HG03060 (cell line): Measurements from ENCODE around the gene PCGF2.

ENCODE experiments used
- ATAC-seq: cut with Tn5 transposase; IDR thresholded peaks from one replicate; pipeline ENCODE4 v1.9.1; 2021; ENCODE audit warnings: low read depth, moderate number of reproducible peaks; ENCODE audit not compliant: unreplicated experiment

PCGF2 gene

GRCh38 chr17:38719943-38720641 lies 28.0 kb downstream of the PCGF2 start:
- ATAC-seq = no peak

- no peak for ATAC-seq
Observed at GRCh38 chr17:38719289-38719942, 28.7 kb downstream of the PCGF2 start.

DNA sequence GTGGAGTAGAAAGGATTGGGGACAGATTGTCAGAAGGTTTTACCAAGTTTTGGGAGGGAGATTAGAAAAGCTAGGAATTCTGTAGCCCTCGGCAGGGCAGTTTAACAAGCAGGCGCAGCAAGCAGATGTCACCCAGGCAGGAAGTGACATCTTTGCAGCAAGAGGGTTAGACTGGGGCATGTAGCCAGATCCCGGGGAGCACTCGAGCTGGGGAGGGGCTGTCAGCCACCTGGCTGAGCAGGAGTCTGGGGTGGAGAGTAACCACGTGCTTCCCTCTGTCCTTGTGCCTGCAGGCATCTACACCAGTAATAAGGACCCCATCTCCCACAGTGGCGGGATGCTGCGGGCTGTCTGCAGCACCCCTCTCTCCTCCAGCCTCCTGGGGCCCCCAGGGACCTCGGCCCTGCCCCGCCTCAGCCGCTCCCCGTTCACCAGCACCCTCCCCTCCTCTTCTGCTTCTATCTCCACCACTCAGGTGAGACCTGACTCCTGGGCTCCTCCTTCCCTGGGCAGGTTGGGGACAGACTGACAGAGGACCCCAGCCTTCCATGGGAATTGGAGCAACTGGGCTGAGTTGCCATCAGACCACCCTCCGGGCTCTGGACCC lies 30.9 kb downstream of the PCGF2 start:
- no peak for ATAC-seq

- ATAC-seq = no peak
Observed at GRCh38 chr17:38716368-38717005, 31.6 kb downstream of the PCGF2 start.

- ATAC-seq = no peak
Observed at GRCh38 chr17:38715216-38715943, 32.8 kb downstream of the PCGF2 start.

GRCh38 chr17:38713456-38714075 lies 34.6 kb downstream of the PCGF2 start:
- ATAC-seq = no peak

GRCh38 chr17:38712593-38712992 lies 35.5 kb downstream of the PCGF2 start:
- no peak for ATAC-seq

GRCh38 chr17:38711792-38712571 lies 36.2 kb downstream of the PCGF2 start:
- ATAC-seq = no peak

GRCh38 chr17:38710985-38711384 lies 37.2 kb downstream of the PCGF2 start:
- ATAC-seq = no peak

GRCh38 chr17:38710604-38710962 lies 37.6 kb downstream of the PCGF2 start:
- no peak for ATAC-seq

GRCh38 chr17:38709864-38710603 lies 38.1 kb downstream of the PCGF2 start:
- ATAC-seq = no peak

- no peak for ATAC-seq
Observed at GRCh38 chr17:38709104-38709820, 38.9 kb downstream of the PCGF2 start.

DNA sequence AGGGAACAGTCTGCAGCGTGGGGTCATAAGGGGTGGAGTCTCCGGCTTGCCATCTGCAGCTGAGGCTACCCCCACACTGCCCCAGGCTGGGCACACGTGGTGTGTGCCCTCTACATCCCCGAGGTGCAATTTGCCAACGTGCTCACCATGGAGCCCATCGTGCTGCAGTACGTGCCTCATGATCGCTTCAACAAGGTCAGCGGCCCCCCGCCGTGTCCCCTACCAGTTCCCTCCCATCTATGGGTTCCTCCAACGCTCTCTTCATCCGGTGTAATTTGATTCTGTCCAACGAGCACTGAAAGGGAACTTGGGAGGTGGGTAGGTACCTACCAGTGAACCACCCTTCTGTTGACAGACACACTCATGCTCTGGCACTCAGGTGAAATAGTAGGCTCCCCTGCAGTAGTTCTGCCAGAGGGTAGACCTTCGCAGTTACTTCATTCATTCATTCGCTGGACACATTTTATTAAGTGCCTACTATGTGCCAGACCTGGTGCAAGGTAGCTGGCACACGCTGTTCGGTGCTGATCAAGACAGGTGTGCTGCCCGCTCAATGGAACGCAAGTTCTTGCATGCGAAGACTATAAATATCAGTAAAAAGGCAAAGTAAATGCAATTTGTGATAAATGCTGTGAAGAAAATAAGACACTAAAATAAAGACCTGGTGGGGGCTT lies 40.3 kb downstream of the PCGF2 start:
- no peak for ATAC-seq

DNA sequence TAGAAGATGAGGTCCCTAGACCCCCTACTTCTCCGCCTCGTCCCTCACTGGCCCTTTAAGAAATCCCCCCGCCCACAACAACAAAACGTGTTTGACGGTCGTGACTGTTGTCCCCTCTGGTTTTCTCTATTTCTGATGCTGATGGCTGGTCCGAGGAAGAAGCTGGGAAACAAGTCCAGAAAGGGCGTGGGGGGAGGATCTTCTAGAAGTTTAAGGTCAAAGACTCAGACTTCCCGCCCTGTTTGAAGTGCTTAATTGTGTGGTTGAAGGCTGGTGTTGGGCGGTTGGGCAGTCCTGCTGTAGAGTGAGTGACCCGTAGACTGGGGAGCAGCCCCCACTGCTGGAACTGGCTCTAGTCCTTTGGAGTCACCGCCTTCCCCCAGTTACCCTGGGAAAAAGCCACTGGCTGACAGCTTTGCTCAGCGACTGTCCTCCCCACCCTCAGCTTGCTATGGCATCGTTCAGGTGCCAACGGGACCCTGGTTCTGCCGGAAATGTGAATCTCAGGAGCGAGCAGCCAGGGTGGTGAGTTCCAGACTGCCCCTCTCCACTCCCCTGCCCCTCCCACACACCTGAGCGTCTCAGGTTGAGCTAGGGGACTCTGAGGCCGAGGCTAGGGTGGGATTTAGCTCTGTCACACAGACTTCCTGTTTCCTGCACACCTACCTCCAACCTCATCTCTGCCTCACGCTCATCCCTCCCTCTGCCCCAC lies 41.5 kb downstream of the PCGF2 start:
- ATAC-seq = no peak

DNA sequence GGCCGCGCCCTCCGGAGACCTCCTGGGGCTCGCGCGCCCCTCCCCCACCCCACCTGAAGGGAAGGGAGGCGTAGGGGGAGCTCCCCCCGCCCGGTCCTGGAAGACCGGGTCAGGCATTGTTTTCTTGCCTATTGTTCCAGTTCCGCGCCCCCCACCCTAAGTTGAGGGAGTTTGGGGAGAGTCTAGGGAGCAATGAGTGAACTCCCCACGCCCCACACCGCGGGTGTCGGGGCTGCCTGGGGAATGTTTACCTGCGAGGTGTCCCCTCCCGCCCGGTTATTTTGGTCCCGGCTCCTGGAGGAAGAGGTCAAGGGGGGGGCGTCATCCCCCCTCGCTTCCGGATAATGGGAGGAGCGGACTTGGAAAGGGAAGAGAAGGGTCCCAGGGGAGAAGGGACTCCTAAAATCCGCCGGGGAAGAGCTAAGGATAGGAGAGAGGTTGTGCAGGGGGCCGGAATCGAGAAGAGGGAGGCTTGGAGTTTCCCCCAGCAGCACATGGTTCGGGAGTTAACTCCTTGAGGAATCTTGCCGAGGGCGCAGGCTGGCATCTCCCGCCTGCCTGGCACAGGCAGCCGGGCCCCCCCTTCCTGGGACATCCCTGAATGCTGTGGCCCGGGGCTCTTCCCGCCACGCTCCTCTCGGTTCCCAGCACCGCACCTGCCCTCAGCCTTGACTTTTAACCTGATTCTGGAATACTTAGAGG lies 42.2 kb downstream of the PCGF2 start:
- no peak for ATAC-seq

- ATAC-seq = no peak
Observed at GRCh38 chr17:38705523-38705802, 42.7 kb downstream of the PCGF2 start.
